Activated CD4-positive, CD25-positive, alpha-beta regulatory T cell (primary cell): ENCODE results near the gene RNF180.
"Not testable (repeated sequence)": the region's sequence is repeated elsewhere in the genome, so short reads cannot be mapped to it uniquely, and the experiment has no call there.

ENCODE experiments used
- DNase-seq, 4 experiments: peaks; one replicate each; lab custom pipeline; 2025; lab: John Stamatoyannopoulos, UW

RNF180 gene

DNA sequence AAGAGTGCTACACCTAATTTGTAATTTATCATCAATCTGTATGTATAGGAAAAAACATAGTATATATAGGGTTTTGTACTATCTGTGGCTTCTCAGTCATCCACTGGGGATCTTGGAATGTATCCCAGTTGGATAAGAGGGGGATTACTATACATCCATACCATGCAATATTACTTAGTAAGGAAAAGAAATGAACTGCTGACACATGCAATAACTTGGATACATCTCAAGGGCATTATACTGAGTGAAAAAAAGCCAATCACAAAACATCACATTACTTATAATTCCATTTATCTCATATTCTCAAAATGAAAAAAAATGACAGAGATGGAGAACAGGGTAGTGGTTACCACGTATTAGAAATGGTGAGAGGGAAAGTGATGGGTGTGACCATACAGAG lies 231.9 kb downstream of the RNF180 start:
- DNase-seq: no peak

DNA sequence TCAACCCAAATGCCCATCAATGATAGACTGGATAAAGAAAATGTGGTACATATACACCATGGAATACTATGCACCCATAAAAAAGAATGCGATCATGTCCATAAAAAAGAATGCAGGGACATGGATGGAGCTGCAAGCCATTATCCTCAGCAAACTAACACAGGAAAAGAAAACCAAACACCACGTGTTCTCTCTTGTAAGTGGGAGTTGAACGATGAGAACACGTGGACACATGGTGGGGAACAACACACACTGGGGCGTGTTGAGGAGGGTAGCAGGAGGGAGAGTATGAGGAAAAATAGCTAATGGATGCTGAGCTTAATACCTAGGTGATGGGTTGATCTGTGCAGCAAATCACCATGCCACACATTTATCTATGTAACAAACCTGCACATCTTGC lies 233.1 kb downstream of the RNF180 start:
- DNase-seq: not testable (repeated sequence)

DNA sequence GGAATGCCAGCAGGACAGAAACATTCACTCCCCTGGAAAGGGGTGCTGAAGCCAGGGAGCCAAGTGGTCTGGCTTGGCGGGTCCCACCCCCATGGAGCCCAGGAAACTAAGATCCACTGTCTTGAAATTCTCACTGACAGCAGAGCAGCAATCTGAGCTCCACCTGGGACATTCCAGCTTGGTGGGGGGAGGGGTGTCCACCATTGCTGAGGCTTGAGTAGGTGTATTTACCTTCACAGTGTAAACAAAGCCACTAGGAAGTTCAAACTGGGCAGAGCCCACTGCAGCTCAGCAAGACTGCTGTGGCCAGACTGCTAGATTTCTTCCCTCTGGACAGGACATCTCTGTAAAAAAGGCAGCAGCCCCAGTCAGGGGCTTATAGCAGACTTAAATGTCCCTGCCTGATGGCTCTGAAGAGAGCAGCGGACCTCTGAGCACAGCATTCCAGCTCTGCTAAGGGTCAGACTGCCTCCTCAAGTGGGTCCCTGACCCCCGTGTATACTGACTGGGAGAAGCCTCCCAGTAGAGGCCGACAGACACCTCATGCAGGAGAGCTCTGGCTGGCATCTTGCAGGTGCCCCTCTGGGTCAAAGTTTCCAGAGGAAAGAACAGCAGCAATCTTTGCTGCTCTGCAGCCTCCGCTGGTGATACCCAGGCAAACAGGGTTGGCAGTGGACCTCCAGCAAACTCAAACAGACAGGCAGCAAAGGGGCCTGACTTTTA lies 241.6 kb downstream of the RNF180 start:
- not testable (repeated sequence) for DNase-seq

DNA sequence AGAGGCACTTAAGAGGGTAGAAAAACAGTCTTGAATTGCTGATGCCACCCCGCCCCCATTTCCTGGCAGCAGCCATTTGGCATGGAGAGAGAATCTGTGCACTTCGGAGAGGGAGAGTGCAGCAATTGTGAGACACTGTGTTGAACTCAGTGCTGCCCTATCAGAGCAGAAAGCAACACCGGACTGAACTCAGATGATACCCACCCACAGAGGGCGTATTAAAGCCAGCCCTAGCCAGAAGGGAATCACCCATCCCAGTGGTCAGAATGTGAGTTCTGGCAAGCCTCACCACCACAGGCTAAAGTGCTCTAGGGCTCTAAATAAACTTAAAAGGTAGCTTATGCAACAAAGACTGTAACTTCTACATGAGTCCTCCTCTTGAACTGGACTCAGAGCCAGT lies 251.7 kb downstream of the RNF180 start:
- no peak for DNase-seq

DNA sequence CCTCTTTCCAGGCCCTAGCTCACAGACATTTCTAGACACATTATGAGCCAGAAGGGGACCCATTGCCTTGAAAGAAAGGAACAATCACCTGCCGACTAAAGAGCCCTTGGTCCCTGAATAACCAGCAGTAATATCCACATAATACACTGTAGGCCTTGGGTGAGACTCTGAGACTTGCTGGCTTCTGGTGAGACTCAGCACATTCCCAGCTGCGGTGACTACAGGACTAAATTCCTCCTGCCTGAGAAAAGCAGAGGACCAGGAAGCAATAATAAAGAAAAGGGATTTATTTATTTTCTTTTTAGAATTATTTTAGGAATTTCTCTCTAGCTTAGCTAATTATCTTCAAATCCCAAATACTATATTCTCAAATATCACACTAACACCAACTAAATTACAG lies 252.4 kb downstream of the RNF180 start:
- no peak for DNase-seq
